Caco-2 (cell line): ENCODE data around the gene TMEM131. TPM values are rescaled to one million over a fixed set of nuclear protein-coding genes. Genes with fewer than 3 reads are reported as not detected.

Experiments
- BruUV-seq: library from RNA; stranded (reverse); fragments of 400-500 nt; replicated peaks from 2 replicates; lab custom pipeline; 2021; lab: Mats Ljungman, UMichigan
- CTCF ChIA-PET: fragments of 300-600 bp; sonication (Branson Sonifier 250); formaldehyde crosslinking; loops from one replicate; lab custom pipeline; 2022; ENCODE audit warnings: antibody characterized with exemption; lab: Charles Lee
- POLR2A ChIA-PET: fragments of 300-600 bp; sonication (Branson Sonifier 250); formaldehyde crosslinking; loops from one replicate; lab custom pipeline; 2022; ENCODE audit warnings: antibody characterized with exemption; lab: Charles Lee
- DNase-seq, 2 experiments: peaks; one replicate each; pipeline versions ENCODE4 v3.0.0 to v3.0.0-alpha.2; 2020 to 2022
- H3K27me3 ChIP-seq: replicated peaks from 2 replicates; pipeline ENCODE4 v1.6.0; 2011; ENCODE audit warnings: low read length; ENCODE audit not compliant: control insufficient read depth, insufficient read depth
- H3K36me3 ChIP-seq: 2 replicates; pipeline ENCODE4 v1.5.1; 2011; ENCODE audit warnings: low read length; ENCODE audit not compliant: control insufficient read depth, insufficient read depth
- H3K4me1 ChIP-seq: fragments of 250-450 bp; sonication (Bioruptor Pico); 2 replicates; pipeline ENCODE4 v1.5.1; 2020; ENCODE audit warnings: mild to moderate bottlenecking
- H3K4me3 ChIP-seq: 2 replicates; pipeline ENCODE4 v1.5.1; 2011; ENCODE audit warnings: low read depth, mild to moderate bottlenecking, control low read depth, low read length
- H3K9me3 ChIP-seq: fragments of 250-450 bp; sonication (Bioruptor Pico); 2 replicates; pipeline ENCODE4 v1.5.1; 2020; ENCODE audit warnings: mild to moderate bottlenecking, moderate library complexity
- H3K27ac Mint-ChIP-seq: one replicate; pipeline ENCODE4 v1.8.0; 2022; ENCODE audit warnings: mixed read lengths; ENCODE audit not compliant: unreplicated experiment
- H3K27me3 Mint-ChIP-seq: one replicate; pipeline ENCODE4 v1.8.0; 2022; ENCODE audit warnings: mixed read lengths; ENCODE audit not compliant: insufficient read depth, unreplicated experiment
- H3K36me3 Mint-ChIP-seq: one replicate; pipeline ENCODE4 v1.8.0; 2022; ENCODE audit warnings: mild to moderate bottlenecking, mixed read lengths; ENCODE audit not compliant: insufficient read depth, unreplicated experiment
- H3K4me1 Mint-ChIP-seq: one replicate; pipeline ENCODE4 v1.8.0; 2022; ENCODE audit warnings: low read depth, mixed read lengths; ENCODE audit not compliant: unreplicated experiment
- H3K4me3 Mint-ChIP-seq: one replicate; pipeline ENCODE4 v1.8.0; 2022; ENCODE audit warnings: mild to moderate bottlenecking, moderate library complexity, mixed read lengths; ENCODE audit not compliant: unreplicated experiment
- H3K9me3 Mint-ChIP-seq: one replicate; pipeline ENCODE4 v1.8.0; 2022; ENCODE audit warnings: mixed read lengths; ENCODE audit not compliant: unreplicated experiment
- intact Hi-C: fragments of 100-400 bp; cut with micrococcal nuclease; formaldehyde crosslinking; loops from one replicate; pipeline ENCODE4 v1.10.0; 2022; ENCODE audit not compliant: unreplicated experiment
- total RNA-seq: library from RNA; stranded (reverse); gene quantifications from 2 replicates; pipeline ENCODE4 v1.2.3, GENCODE V29; 2022
- TF ChIP-seq, protein P1 (sequence below), 2 experiments: fragments of 200-600 bp in 1 of 2; IDR thresholded peaks; 1 replicate in 1 of 2; 2 replicates in 1 of 2; pipeline versions ENCODE4 v1.5.1 to v1.8.0; 2011 to 2022; ENCODE audit warnings: antibody characterized with exemption in 1 of 2, control low read depth in 1 of 2, inconsistent platforms in 1 of 2, low read depth in 1 of 2, low read length in 1 of 2, mild to moderate bottlenecking in 1 of 2, moderate library complexity in 1 of 2; ENCODE audit not compliant: insufficient read depth in 1 of 2, severe bottlenecking in 1 of 2, unreplicated experiment in 1 of 2

TMEM131 gene
- total RNA-seq, 1 experiment from 2014 or later, result 36.3 TPM

DNA sequence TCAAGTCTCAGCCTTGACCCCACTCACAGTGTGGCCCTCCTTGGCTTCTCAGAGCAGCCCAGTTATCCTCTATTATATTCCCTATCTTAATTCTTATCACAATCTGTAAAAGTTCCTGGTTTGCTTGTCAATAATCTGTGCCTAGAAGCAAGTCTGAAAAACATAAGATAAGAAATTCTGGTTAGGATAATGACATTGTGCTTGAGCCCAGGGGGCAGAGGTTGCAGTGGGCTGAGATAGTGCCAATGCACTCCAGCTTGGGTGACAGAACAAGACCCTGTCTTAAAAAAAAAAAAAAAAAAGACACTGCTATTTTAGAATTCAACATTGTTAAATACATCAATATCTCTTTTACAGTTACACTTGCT lies 63.9 kb downstream of the TMEM131 start:
- intact Hi-C loops, result loop anchor here (5.0 kb wide), 1 partner anchor 125 kb away; no protein-coding TSS in a partner anchor
- Mint-ChIP-seq H3K4me1 (peaks cover 7% of the 10 kb centered on the region), H3K27me3 (no peaks in the 10 kb centered on the region), H3K9me3 (no peaks in the 10 kb centered on the region), H3K36me3 (no peaks in the 10 kb centered on the region), H3K27ac (no peak overlapping the region), H3K4me3 (no peak overlapping the region)
- CTCF ChIA-PET, result no interaction called here
- POLR2A ChIA-PET, result no interaction called here
- TF ChIP-seq, protein P1, sequence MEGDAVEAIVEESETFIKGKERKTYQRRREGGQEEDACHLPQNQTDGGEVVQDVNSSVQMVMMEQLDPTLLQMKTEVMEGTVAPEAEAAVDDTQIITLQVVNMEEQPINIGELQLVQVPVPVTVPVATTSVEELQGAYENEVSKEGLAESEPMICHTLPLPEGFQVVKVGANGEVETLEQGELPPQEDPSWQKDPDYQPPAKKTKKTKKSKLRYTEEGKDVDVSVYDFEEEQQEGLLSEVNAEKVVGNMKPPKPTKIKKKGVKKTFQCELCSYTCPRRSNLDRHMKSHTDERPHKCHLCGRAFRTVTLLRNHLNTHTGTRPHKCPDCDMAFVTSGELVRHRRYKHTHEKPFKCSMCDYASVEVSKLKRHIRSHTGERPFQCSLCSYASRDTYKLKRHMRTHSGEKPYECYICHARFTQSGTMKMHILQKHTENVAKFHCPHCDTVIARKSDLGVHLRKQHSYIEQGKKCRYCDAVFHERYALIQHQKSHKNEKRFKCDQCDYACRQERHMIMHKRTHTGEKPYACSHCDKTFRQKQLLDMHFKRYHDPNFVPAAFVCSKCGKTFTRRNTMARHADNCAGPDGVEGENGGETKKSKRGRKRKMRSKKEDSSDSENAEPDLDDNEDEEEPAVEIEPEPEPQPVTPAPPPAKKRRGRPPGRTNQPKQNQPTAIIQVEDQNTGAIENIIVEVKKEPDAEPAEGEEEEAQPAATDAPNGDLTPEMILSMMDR (IDR thresholded peaks at IDR 0.05; ENCODE audit: insufficient read depth in 1 of 2, low read depth in 1 of 2, low read length in 1 of 2, severe bottlenecking in 1 of 2, unreplicated experiment in 1 of 2), result no peak
- no TSS peak for BruUV-seq
- H3K9me3 ChIP-seq, result no peaks in the 10 kb centered on the region
- no peak overlapping the region for H3K4me3 ChIP-seq
- no peaks in the 10 kb centered on the region for H3K36me3 ChIP-seq
- no peak for DNase-seq
- H3K4me1 ChIP-seq, result 0 out of 2 replicates have a peak, but pooled peaks cover 20% of the 10 kb centered on the region
- H3K27me3 ChIP-seq, result no peaks in the 10 kb centered on the region

DNA sequence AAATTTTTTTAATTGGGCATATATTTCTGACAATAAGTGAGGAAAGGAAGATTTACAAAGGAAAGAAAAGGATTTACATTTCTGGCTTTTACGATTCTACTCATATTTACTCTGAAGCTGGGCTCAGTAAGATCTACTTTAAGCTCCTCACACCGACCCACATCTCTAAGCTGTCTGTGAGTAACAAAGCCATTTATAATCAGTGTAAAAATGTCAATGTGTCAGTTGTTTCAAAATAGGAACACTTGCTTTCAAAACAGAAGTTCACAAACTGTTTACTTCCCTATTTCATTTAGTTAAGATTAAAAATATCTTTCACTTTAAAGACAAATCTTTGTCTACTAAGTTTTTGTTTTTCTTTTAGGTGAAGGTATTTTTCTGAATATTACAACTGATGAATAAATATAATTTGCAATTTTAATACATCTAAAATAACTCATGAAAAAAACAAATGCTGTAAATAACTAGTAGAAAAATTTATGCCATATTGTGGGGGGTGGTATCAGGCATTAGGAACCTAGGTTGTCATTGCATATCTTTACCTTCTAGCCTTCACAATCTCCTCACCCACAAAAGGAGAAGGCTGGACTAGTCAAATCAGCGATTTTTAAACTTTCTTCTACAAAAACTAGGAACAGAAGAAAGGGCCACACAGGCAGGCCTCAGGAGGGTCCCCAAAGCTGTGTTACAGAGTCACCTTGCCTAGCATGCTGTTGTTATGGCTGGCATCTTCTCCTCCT lies 64.5 kb downstream of the TMEM131 start:
- BruUV-seq, result no TSS peak
- CTCF ChIA-PET, result no interaction called here
- no peaks in the 10 kb centered on the region for H3K27me3 Mint-ChIP-seq
- 0 out of 2 replicates have a peak, but pooled peaks cover 17% of the 10 kb centered on the region for H3K4me1 ChIP-seq
- H3K36me3 Mint-ChIP-seq, result no peaks in the 10 kb centered on the region
- TF ChIP-seq, protein P1 (IDR thresholded peaks at IDR 0.05; ENCODE audit: insufficient read depth in 1 of 2, low read depth in 1 of 2, low read length in 1 of 2, severe bottlenecking in 1 of 2, unreplicated experiment in 1 of 2), result no peak
- H3K4me3 ChIP-seq, result no peak overlapping the region
- H3K36me3 ChIP-seq, result no peaks in the 10 kb centered on the region
- H3K27ac Mint-ChIP-seq, result no peak overlapping the region
- H3K9me3 ChIP-seq, result no peaks in the 10 kb centered on the region
- H3K9me3 Mint-ChIP-seq, result no peaks in the 10 kb centered on the region
- peaks cover 7% of the 10 kb centered on the region for H3K4me1 Mint-ChIP-seq
- no peak for DNase-seq
- no peaks in the 10 kb centered on the region for H3K27me3 ChIP-seq
- H3K4me3 Mint-ChIP-seq, result no peak overlapping the region
- POLR2A ChIA-PET, result no interaction called here
- intact Hi-C loops, result loop anchor here (5.0 kb wide), 1 partner anchor 124 kb away; no protein-coding TSS in a partner anchor

GRCh38 chr2:97928591-97928990 lies 67.2 kb downstream of the TMEM131 start:
- Histone ChIP-seq H3K4me3 (no peak overlapping the region), H3K4me1 (0 out of 2 replicates have a peak, but pooled peaks cover 10% of the 10 kb centered on the region), H3K27me3 (no peaks in the 10 kb centered on the region), H3K36me3 (no peaks in the 10 kb centered on the region), H3K9me3 (no peaks in the 10 kb centered on the region)
- POLR2A ChIA-PET, result no interaction called here
- Mint-ChIP-seq H3K36me3 (peaks cover 7% of the 10 kb centered on the region), H3K27me3 (no peaks in the 10 kb centered on the region), H3K4me3 (no peak overlapping the region), H3K4me1 (peaks cover 7% of the 10 kb centered on the region), H3K9me3 (no peaks in the 10 kb centered on the region), H3K27ac (no peak overlapping the region)
- no peak for DNase-seq
- CTCF ChIA-PET, result no interaction called here
- intact Hi-C loops, result no loop called here
- no TSS peak for BruUV-seq
- TF ChIP-seq, protein P1 (IDR thresholded peaks at IDR 0.05; ENCODE audit: insufficient read depth in 1 of 2, low read depth in 1 of 2, low read length in 1 of 2, severe bottlenecking in 1 of 2, unreplicated experiment in 1 of 2), result no peak
